Measurements from ENCODE around the gene NDUFV1.
"Not testable (repeated sequence)": the region's sequence is repeated elsewhere in the genome, so short reads cannot be mapped to it uniquely, and the experiment has no call there.

Gene NDUFV1

GRCh38 chr11:67586568-67587250, 20.0 kb upstream of the NDUFV1 start:
- no peak for DNase-seq

GRCh38 chr11:67588136-67588503, 18.6 kb upstream of the NDUFV1 start:
- DNase-seq, result no peak

GRCh38 chr11:67588899-67589415, 17.8 kb upstream of the NDUFV1 start:
- DNase-seq, result not testable (repeated sequence)

DNA sequence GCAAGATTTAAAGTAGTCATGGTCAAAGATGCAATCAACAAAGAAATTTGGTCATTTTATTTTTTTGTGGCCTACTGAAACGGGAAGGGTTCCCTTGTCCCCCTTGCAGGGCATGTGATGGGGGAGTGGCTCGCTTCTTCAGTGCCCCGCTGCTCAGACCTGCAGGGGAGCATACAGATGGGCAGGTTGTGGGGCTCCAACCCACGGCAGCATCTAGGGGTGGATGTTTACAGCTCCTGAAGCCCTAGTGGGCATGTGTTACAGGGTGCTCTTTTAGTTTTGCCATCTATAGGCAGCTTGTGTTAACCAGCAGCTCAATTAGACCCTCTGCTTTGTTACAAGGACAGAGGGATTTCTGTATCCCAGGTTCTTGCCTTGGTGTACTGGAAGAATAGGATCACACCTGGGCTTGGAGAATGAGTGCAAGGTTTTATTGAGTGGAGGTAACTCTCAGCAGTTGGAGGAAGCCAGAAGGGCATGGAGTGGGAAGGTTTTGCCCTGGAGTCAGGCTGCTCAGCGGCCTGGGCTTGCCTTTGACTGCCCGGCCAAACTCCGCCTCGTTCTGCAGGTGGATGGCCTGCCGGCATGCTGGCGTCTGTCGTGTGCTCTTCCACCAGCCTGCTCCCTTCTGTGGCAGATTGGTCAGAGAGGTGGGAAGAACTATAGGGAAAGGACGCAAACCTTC, 13.7 kb upstream of the NDUFV1 start:
- DNase-seq, result no peak

DNA sequence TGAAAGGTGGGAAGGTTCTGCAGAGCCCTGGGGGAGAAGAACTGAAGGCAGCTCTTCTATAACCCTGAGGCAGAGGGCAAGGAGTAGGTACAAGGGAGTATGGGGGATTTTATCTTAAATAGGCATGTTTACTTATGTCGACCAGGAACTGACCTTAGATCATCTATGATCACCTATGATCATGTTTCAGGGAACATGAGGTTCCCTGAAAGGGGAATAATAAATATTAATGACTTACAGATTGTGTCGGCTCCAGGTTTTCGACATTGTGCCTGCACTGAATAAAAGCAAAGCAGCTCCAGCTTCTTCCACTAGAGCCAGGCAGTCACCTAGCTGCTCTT, 13.2 kb upstream of the NDUFV1 start:
- DNase-seq, result no peak

- no peak for DNase-seq
Measured at GRCh38 chr11:67594480-67594879, 12.3 kb upstream of the NDUFV1 start.

- no peak for DNase-seq
Measured at GRCh38 chr11:67596753-67597300, 9.9 kb upstream of the NDUFV1 start.

DNA sequence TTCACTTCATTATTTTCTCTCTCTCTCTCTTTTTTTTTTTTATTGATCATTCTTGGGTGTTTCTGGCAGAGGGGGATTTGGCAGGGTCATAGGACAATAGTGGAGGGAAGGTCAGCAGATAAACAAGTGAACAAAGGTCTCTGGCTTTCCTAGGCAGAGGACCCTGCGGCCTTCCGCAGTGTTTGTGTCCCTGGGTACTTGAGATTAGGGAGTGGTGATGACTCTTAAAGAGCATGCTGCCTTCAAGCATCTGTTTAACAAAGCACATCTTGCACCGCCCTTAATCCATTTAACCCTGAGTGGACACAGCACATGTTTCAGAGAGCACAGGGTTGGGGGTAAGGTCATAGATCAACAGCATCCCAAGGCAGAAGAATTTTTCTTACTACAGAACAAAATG, 9.3 kb upstream of the NDUFV1 start:
- DNase-seq, result not testable (repeated sequence)

DNA sequence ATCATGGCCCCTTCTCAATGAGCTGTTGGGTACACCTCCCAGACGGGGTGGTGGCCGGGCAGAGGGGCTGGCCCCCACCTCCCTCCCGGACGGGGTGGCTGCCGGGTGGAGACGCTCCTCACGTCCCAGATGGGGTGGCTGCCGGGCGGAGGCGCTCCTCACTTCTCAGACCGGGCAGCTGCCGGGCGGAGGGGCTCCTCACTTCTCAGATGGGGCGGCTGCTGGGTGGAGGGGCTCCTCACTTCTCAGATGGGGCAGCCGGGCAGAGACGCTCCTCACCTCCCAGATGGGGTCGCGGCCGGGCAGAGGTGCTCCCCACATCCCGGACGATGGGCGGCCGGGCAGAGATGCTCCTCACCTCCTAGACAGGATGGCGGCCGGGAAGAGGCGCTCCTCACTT, 8.8 kb upstream of the NDUFV1 start:
- DNase-seq, result not testable (repeated sequence)

GRCh38 chr11:67599149-67599548, 7.6 kb upstream of the NDUFV1 start:
- DNase-seq, result no peak

DNA sequence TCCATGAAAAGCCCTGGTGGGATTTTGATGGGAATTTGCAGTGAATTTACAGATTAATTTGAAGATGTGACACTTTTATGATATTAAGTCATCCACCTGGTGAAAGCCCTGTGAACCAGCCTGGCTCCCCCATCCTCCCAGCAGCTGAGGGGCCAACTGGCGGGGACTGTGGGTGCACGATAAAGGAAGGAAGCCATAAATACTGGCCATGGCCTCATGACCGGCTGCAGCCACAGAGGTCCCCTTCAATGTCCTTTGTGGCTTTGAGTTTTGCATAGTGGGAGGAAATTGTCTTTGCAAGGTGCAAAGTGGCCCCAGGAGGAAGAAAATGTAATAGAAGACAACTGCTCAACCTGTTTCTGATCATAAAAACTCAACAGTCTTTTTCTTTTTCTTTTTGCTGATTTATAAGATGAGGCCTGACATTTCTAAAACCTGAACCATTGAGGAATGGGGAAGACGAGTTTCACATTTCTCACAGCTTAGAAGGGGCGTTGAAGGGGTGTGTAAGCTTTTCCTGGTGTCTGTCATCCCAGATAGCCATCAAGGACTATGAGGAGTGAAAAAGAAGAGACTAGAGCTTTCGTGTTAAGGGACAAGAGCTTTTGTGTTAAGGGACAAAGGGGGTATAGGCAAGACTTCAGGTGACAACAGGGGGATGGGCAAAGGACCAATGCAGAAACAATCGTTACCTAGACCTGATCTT, 6.3 kb upstream of the NDUFV1 start:
- DNase-seq, result no peak

DNA sequence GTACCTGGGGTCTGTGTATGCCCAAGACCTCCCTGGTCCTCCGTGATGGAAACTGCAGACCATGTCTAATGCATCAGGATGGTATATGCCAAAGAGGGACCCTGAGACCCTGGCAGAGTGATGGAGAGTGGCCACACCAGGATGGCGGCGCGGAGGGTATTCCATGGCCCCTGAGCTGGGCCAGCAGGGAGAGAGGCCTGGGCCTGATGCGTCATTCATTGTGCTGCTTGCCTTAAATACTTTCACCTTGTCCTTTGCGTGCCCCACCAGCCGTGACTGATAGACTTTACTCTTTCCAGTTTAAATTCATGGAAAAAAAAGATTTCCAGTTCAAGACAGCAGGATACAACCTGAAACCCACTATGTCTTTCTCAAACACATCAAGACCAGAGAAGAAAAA, 5.6 kb upstream of the NDUFV1 start:
- DNase-seq, result no peak

GRCh38 chr11:67604119-67604518, 2.6 kb upstream of the NDUFV1 start:
- DNase-seq, result not testable (repeated sequence)

DNA sequence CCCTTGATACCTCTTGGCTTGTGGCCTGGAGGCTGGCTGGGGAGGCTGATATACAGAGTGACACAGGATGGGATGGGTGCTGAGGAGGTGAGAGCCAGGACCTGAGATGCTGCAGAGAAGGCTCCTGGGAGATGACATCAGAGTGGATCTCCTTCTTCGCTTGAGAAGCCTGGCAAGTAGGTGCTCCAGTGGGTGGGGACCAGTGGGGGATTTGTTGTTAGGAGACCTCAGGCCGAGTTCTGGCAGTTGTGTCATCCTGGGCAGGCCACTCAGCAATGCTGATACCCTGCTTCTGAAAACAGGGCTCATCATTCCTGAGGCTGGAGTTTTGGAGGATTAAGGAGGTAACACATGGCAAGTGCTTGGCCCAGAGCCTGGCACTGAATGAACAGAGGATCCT, 1.9 kb upstream of the NDUFV1 start:
- DNase-seq, result no peak

DNA sequence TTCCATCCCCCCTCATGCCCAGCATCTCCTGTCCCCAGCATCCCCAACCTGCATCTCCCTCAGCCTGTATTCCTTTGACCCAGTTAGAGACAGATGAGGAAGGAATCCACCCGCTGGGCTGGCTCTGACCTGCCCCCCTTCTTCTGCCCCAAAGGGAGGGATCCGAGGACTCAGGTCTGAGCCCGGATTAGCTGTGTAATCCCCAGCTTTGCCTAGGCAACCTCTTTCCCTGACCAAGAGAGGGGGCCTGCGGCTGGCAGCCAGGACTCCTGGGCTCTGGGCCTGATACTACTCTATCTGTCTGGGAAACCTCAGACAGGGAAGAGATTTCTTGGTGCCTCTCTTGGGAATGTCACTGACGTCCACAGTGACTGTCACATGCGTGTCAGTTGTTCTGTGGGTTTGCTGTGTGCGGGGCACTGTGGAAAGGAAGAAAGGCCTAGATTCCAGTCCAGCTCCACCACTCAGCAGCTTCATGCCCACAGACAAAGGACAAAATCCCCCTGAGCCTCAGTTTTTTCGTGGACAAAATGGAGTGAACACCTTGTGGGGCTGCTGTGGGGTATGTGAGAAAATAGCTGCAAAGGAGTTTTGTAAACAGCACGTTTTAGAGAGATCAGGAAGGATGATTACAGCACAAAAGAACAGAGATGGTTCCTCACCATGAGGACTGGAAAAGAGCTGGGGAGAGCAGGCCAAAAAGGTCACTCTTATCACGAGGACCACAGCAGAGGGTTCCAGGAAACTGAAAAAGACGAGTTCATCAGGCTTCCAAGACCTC, 1.3 kb upstream of the NDUFV1 start:
- DNase-seq, result no peak

- no peak for DNase-seq
Measured at GRCh38 chr11:67606093-67606491, 644 bp upstream of the NDUFV1 start.

DNA sequence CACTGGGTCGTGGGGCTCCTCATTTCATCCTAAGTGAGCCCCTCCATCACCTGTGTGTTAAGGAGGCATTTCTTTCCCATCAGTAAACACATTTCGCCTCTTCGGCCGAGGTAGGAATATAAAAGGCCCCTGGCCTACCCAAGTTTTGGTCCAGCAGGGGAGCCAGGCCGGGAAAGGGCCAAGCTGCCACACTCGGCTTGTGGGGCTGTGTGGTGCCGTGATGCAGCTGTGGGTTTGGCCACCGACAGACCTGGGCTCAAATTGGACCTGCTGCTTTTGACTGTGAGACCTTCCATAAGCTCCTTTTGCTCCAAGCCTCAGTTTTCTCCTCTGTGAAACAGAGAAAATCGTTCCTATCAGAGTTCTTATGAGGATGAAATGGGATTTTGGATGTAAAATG, 771 bp downstream of the NDUFV1 start:
- no peak for DNase-seq

- DNase-seq, result no peak
Measured at GRCh38 chr11:67608486-67608885, 1.8 kb downstream of the NDUFV1 start.

GRCh38 chr11:67609316-67609715, 2.6 kb downstream of the NDUFV1 start:
- no peak for DNase-seq

DNA sequence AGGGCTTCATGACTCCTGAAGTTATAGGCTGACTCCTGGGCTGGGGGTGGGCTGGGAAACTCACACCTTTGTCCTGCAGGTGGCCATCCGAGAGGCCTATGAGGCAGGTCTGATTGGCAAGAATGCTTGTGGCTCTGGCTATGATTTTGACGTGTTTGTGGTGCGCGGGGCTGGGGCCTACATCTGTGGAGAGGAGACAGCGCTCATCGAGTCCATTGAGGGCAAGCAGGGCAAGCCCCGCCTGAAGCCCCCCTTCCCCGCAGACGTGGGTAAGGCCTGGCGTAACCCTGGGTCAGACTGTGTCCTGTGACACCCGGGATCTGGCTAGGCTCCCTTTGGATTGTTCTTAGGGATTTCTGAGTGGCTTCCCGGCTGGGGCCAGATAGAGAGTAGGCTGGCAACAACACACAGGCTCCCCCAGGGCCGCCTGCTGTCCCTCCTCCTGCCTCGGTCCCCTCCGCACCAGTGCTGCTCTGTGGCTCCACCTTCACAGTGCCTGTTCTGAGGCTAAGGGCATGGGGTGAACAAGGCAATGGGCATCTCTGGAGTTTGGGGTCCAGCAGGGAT, 3.6 kb downstream of the NDUFV1 start:
- DNase-seq, result no peak

DNA sequence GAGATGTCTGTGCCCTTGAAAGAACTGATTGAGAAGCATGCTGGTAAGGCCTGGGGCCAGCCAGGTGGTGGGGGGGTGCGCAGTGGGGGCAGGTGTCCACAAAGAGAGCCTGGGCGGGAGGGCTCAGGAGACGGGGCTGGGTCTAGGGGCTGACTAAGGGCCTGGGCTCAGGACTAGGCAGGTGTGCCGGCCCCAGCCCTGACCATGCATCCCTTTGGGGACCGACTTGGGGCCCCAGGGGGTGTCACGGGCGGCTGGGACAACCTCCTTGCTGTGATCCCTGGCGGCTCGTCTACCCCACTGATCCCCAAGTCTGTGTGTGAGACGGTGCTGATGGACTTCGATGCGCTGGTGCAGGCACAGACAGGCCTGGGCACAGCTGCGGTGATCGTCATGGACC, 4.4 kb downstream of the NDUFV1 start:
- DNase-seq, result no peak

GRCh38 chr11:67611704-67612587, 5.2 kb downstream of the NDUFV1 start:
- DNase-seq, result no peak
